ENCODE results near the gene UXS1. TPM values are rescaled to one million over a fixed set of nuclear protein-coding genes. Genes with fewer than 3 reads are reported as not detected.

The UXS1 gene
- total RNA-seq, 2 donors from 2014 or later = 31.0 to 34.4 TPM

DNA sequence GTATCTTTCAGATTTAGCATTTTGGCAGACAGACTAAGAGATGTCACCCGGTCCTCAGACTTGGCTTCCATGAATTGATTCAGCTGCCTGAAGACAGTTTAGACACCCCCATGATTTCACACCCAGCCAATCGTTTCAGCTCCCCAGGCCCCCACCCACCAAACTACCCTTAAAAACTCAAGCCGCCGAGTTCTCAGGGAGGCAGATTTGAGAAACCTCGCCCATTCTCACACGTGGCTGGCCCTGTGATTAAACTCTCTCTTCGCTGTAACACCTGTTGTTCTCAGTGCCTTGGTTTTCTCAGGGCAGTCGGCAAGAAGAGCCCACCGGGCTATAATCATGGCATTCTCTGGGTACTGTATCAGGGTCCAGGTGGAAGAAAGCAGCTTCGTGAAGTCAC, 35.2 kb downstream of the UXS1 start:
- no peaks in the 10 kb centered on the region for H3K9me3 ChIP-seq
- intact Hi-C loops (cut with DNase I) = no loop called here
- no peaks in the 10 kb centered on the region for H3K36me3 ChIP-seq
- TF ChIP-seq, protein P1, sequence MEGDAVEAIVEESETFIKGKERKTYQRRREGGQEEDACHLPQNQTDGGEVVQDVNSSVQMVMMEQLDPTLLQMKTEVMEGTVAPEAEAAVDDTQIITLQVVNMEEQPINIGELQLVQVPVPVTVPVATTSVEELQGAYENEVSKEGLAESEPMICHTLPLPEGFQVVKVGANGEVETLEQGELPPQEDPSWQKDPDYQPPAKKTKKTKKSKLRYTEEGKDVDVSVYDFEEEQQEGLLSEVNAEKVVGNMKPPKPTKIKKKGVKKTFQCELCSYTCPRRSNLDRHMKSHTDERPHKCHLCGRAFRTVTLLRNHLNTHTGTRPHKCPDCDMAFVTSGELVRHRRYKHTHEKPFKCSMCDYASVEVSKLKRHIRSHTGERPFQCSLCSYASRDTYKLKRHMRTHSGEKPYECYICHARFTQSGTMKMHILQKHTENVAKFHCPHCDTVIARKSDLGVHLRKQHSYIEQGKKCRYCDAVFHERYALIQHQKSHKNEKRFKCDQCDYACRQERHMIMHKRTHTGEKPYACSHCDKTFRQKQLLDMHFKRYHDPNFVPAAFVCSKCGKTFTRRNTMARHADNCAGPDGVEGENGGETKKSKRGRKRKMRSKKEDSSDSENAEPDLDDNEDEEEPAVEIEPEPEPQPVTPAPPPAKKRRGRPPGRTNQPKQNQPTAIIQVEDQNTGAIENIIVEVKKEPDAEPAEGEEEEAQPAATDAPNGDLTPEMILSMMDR (IDR thresholded peaks at IDR 0.05) = no peak
- no peaks in the 10 kb centered on the region for H3K27me3 ChIP-seq
- no peak overlapping the region for H3K4me3 ChIP-seq
- H3K27ac ChIP-seq = no peak overlapping the region
- no peak for DNase-seq
- no peak overlapping the region for H3K9ac ChIP-seq (ENCODE audit: low read depth in 2 of 2, low read length in 2 of 2)
- no peaks in the 10 kb centered on the region for H3K4me1 ChIP-seq

DNA sequence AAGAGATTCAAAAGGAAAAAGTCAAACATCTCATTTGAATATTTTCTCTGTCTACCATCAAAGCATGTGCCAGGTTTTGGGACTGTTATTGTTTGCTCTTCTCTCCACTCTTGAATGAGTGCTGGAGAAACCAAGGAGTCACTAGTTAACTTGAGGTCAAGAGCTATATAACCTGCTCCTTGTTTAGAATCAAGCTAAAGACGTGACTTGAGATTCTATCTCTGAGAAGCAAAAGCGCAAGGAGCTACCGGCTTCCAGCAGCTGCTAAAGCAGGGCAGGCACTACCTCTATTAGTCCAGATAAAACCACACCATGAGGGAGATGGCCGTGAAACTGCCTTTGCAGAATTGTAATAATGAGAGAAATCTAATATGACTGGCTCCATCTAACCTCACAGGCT, 36.0 kb downstream of the UXS1 start:
- Histone ChIP-seq H3K27ac (no peak overlapping the region), H3K9ac (ENCODE audit: low read depth in 2 of 2, low read length in 2 of 2) (no peak overlapping the region), H3K27me3 (no peaks in the 10 kb centered on the region), H3K9me3 (no peaks in the 10 kb centered on the region), H3K36me3 (no peaks in the 10 kb centered on the region), H3K4me1 (no peaks in the 10 kb centered on the region), H3K4me3 (no peak overlapping the region)
- intact Hi-C loops (cut with DNase I) = no loop called here
- no peak for DNase-seq
- TF ChIP-seq, protein P1 (IDR thresholded peaks at IDR 0.05) = no peak

DNA sequence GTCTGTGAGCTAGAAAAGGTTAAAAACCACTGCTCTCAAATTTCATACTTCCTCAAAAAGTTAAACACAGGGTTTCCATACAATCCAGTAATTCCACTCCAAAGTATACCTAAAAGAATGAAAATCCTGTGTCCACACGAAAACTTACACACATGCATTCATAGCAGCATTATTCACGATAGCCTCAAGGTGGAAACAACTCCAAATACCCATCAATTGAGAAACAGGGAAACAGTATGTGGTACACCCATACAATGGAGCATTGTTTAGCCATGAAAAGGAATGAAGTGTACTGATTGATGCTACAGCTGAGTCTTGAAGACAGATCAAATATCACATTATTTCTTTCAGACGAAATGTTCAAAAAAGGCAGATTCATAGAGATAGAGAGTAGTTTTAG, 36.7 kb downstream of the UXS1 start:
- H3K4me1 ChIP-seq = no peaks in the 10 kb centered on the region
- intact Hi-C loops (cut with DNase I) = no loop called here
- TF ChIP-seq, protein P1 (IDR thresholded peaks at IDR 0.05) = no peak
- DNase-seq = no peak
- H3K4me3 ChIP-seq = no peak overlapping the region
- no peak overlapping the region for H3K9ac ChIP-seq (ENCODE audit: low read depth in 2 of 2, low read length in 2 of 2)
- no peaks in the 10 kb centered on the region for H3K9me3 ChIP-seq
- H3K27ac ChIP-seq = no peak overlapping the region
- H3K36me3 ChIP-seq = no peaks in the 10 kb centered on the region
- H3K27me3 ChIP-seq = no peaks in the 10 kb centered on the region

DNA sequence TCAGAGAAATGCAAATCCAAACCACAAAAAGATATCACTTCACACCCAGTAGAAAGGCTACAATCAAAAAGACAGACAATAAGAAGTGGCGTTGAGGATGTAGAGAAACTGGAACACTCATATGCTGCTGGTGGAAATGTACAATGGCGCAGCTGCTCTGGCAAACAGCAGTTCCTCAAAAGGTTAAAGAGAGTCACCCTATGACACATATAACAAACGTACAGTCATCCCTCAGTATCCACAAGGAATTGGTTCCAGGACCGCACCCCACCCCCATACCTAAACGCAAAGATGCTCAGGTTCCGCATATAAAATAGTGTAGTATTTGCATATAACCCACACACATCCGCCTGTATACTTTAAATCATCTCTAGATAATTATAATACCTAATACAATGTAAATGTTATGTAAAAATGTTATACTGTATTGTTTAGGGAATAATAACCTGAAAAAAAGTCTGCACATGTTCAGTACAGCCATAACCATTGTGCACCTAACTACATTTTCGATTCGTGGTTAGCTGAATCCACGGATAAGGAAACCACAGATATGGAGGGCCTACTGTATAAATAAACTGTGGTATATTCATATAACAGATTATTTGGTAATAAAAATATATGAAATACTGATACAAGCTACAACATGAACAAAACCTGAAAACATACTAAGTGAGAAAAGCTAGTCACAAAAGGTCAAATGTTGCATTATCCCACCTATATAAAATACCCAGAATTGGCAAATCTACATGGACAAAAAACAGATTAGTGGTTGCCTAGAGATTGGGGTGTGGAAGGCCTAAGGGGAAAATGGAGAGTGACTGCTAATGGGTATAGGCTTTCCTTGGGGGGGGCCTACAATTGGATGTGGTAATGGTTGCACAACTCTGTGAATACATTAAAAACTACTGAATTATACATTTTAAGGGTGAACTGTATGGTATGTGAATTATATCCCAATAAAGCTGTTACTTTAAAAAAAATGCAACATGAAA, 37.5 kb downstream of the UXS1 start:
- no peaks in the 10 kb centered on the region for H3K4me1 ChIP-seq
- no peaks in the 10 kb centered on the region for H3K27me3 ChIP-seq
- TF ChIP-seq, protein P1 (IDR thresholded peaks at IDR 0.05) = no peak
- intact Hi-C loops (cut with DNase I) = no loop called here
- no peaks in the 10 kb centered on the region for H3K36me3 ChIP-seq
- DNase-seq = no peak
- H3K27ac ChIP-seq = no peak overlapping the region
- H3K9me3 ChIP-seq = no peaks in the 10 kb centered on the region
- no peak overlapping the region for H3K9ac ChIP-seq (ENCODE audit: low read depth in 2 of 2, low read length in 2 of 2)
- H3K4me3 ChIP-seq = no peak overlapping the region

DNA sequence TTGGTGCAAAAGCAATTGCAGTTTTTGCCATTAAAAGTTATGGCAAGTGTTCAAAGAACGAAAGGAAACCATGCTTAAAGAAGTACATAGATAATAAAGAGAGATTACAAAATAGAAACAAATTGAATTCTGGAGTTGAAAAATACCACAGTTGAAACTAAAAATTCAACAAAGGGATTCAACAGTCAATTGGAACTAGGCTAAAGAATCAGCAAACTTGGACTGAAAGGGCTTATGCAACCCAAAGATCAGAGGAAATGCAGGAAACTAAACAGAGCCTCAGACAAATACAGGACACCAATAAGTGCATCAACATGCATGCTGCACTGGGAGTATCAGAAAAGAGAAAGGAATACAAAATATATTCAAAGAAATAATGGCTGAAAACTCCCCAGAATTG, 40.3 kb downstream of the UXS1 start:
- H3K36me3 ChIP-seq = no peaks in the 10 kb centered on the region
- no peak for DNase-seq
- no peak overlapping the region for H3K4me3 ChIP-seq
- no peaks in the 10 kb centered on the region for H3K4me1 ChIP-seq
- H3K9ac ChIP-seq (ENCODE audit: low read depth in 2 of 2, low read length in 2 of 2) = no peak overlapping the region
- TF ChIP-seq, protein P1 (IDR thresholded peaks at IDR 0.05) = no peak
- H3K27me3 ChIP-seq = no peaks in the 10 kb centered on the region
- no peak overlapping the region for H3K27ac ChIP-seq
- H3K9me3 ChIP-seq = no peaks in the 10 kb centered on the region
- intact Hi-C loops (cut with DNase I) = no loop called here
